Psoas muscle (tissue), 8 donors: Measurements from ENCODE around the gene OR52W1. TPM values are rescaled to one million over a fixed set of nuclear protein-coding genes. Genes with fewer than 3 reads are reported as not detected.
"Not testable (repeated sequence)": the region's sequence is repeated elsewhere in the genome, so short reads cannot be mapped to it uniquely, and the experiment has no call there.

ENCODE experiments used
- ATAC-seq, 4 donors: fragments of 200-7000 bp; cut with Tn5 transposase; one replicate each; pipeline ENCODE4 v1.9.1; 2020; ENCODE audit warnings: moderate library complexity in 3 of 4, mild to moderate bottlenecking in 2 of 4
- DNase-seq, 2 donors: peaks; one replicate each; pipeline ENCODE4 v3.0.0-alpha.2; 2020
- H3K27ac ChIP-seq: fragments of 200-600 bp; one replicate; pipeline ENCODE4 v1.8.0; 2022
- H3K27me3 ChIP-seq, 3 donors: fragments of 200-600 bp in 1 of 3; one replicate each; pipeline versions ENCODE4 v1.6.1 to v1.8.0; 2013 to 2022; ENCODE audit warnings: low read length in 2 of 3, mild to moderate bottlenecking in 2 of 3, moderate library complexity in 1 of 3; ENCODE audit not compliant: insufficient read depth in 3 of 3
- H3K36me3 ChIP-seq, 2 donors: fragments of 200-600 bp in 1 of 2; one replicate each; pipeline versions ENCODE4 v1.6.1 to v1.8.0; 2013 to 2022; ENCODE audit warnings: low read depth in 1 of 2, mild to moderate bottlenecking in 1 of 2, moderate library complexity in 1 of 2; ENCODE audit not compliant: insufficient read depth in 1 of 2
- H3K4me1 ChIP-seq: fragments of 200-600 bp; one replicate; pipeline ENCODE4 v1.8.0; 2022
- H3K4me3 ChIP-seq: fragments of 200-600 bp; one replicate; pipeline ENCODE4 v1.8.0; 2022; ENCODE audit warnings: mild to moderate bottlenecking
- H3K9me3 ChIP-seq: fragments of 200-600 bp; one replicate; pipeline ENCODE4 v1.8.0; 2022
- CTCF ChIP-seq: fragments of 200-600 bp; IDR thresholded peaks from one replicate; pipeline ENCODE4 v1.8.0; 2022; ENCODE audit warnings: antibody characterized with exemption
- WGBS, 3 donors: extraction: QIAGEN DNeasy Blood & Tissue Kit; methylation state at CpG; one replicate each; pipeline versions ENCODE4 v1.1.6 to v1.1.7; 2013; 5-methylcytosine and 5-hydroxymethylcytosine counted together
- intact Hi-C, 2 donors: fragments of 100-400 bp; cut with DNase I; formaldehyde crosslinking; loops; one replicate each; pipeline versions ENCODE4 v1.11.0 to v1.14.2; 2022
- polyA plus RNA-seq, 3 donors: library from polyadenylated mRNA; stranded (reverse); fragments of 200-250 nt; gene quantifications; one replicate each; pipeline ENCODE4 v1.2.3, GENCODE V29; 2013
- total RNA-seq, 4 donors: library from RNA; stranded (reverse); fragmentation: NEBNext Ultra II Directional in 2 of 4; extraction: Animal tissue kit (Norgen Biotek cat#: 25700) in 2 of 4; gene quantifications; one replicate each; pipeline versions ENCODE4 v1.2.1 to v1.2.4, GENCODE V29; 2021 to 2023
- donor health status: healthy with polysubstance abuse.
- donor health status: DM: no; HTN: no; CAD: no; lungs with moderate emphysema.
- donor health status: Bipolar disorder and iron deficiency.
- donor health status: healthy.
- donor health status: DM: yes; HTN: yes; CAD: no.
- donor health status: DM: no; HTN: no; CAD: no.
- donor health status: DM: no; HTN: no; CAD: no.
- donor health status: DM: yes; HTN: yes; CAD: no.

Gene OR52W1
- total and polyA plus RNA-seq, 7 donors: not detected

DNA sequence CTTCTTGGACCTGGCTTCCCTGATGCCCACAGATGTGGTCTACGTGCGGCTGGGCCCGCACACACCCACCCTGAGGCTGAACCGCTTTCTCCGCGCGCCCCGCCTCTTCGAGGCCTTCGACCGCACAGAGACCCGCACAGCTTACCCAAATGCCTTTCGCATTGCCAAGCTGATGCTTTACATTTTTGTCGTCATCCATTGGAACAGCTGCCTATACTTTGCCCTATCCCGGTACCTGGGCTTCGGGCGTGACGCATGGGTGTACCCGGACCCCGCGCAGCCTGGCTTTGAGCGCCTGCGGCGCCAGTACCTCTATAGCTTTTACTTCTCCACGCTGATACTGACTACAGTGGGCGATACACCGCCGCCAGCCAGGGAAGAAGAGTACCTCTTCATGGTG, 41.1 kb downstream of the OR52W1 start:
- DNase-seq (no peak), ATAC-seq (no peak)
- TF ChIP-seq CTCF: no peak
- H3K27ac ChIP-seq: no peak overlapping the region
- WGBS, 3 donors: 96 to 98% (median 96%) methylated on average over 28 of the region's 28 CpGs
- no peaks in the 10 kb centered on the region for H3K27me3 ChIP-seq
- no peaks in the 10 kb centered on the region for H3K36me3 ChIP-seq
- H3K4me3 ChIP-seq: no peak overlapping the region
- H3K9me3 ChIP-seq: no peaks in the 10 kb centered on the region
- intact Hi-C loops: no loop called here
- H3K4me1 ChIP-seq: peaks cover 6% of the 10 kb centered on the region

GRCh38 chr11:6240781-6241180, 41.8 kb downstream of the OR52W1 start:
- no peak for ATAC-seq

GRCh38 chr11:6241316-6241715, 42.3 kb downstream of the OR52W1 start:
- Histone ChIP-seq H3K4me1 (no peaks in the 10 kb centered on the region), H3K9me3 (no peaks in the 10 kb centered on the region), H3K36me3 (no peaks in the 10 kb centered on the region), H3K27me3 (no peaks in the 10 kb centered on the region), H3K27ac (no peak overlapping the region), H3K4me3 (no peak overlapping the region)
- 90 to 91% (median 90%) methylated on average over 7 of the region's 7 CpGs for WGBS, 3 donors
- intact Hi-C loops: no loop called here
- ATAC-seq: no peak
- no peak for TF ChIP-seq CTCF
- DNase-seq: no peak

More at GRCh38 chr11:6240781-6241180, 41.8 kb downstream of the OR52W1 start:
- H3K27ac ChIP-seq: no peak overlapping the region
- WGBS, 3 donors: 64 to 77% (median 65%) methylated on average over 1 of the region's 1 CpG
- DNase-seq: no peak
- no peaks in the 10 kb centered on the region for H3K27me3 ChIP-seq
- no peak overlapping the region for H3K4me3 ChIP-seq
- intact Hi-C loops: no loop called here
- peaks cover 2% of the 10 kb centered on the region for H3K4me1 ChIP-seq
- TF ChIP-seq CTCF: no peak
- H3K9me3 ChIP-seq: no peaks in the 10 kb centered on the region
- H3K36me3 ChIP-seq: no peaks in the 10 kb centered on the region

GRCh38 chr11:6245536-6245935, 46.5 kb downstream of the OR52W1 start:
- H3K4me3 ChIP-seq: no peak overlapping the region
- DNase-seq (no peak), ATAC-seq (no peak)
- H3K4me1 ChIP-seq: no peaks in the 10 kb centered on the region
- intact Hi-C loops: no loop called here
- no peaks in the 10 kb centered on the region for H3K27me3 ChIP-seq
- no peak overlapping the region for H3K27ac ChIP-seq
- no peak for TF ChIP-seq CTCF
- H3K36me3 ChIP-seq: no peaks in the 10 kb centered on the region
- no peaks in the 10 kb centered on the region for H3K9me3 ChIP-seq
- WGBS, 3 donors: 93 to 94% (median 94%) methylated on average over 2 of the region's 2 CpGs

- no peak for ATAC-seq
- DNase-seq: no peak
- no peak overlapping the region for H3K4me3 ChIP-seq
- H3K27me3 ChIP-seq: no peaks in the 10 kb centered on the region
- TF ChIP-seq CTCF: no peak
- H3K4me1 ChIP-seq: no peaks in the 10 kb centered on the region
- 81 to 91% (median 84%) methylated on average over 1 of the region's 1 CpG for WGBS, 3 donors
- no peaks in the 10 kb centered on the region for H3K9me3 ChIP-seq
- intact Hi-C loops: no loop called here
- H3K36me3 ChIP-seq: no peaks in the 10 kb centered on the region
- no peak overlapping the region for H3K27ac ChIP-seq
These were observed 49.2 kb downstream of the OR52W1 start for GRCh38 chr11:6248248-6248647.

- H3K9me3 ChIP-seq, intact Hi-C loops, H3K4me1 ChIP-seq, ATAC-seq, H3K27ac ChIP-seq, H3K36me3 ChIP-seq, H3K4me3 ChIP-seq, DNase-seq, H3K27me3 ChIP-seq: not testable (repeated sequence)
- WGBS, 3 donors: 74 to 93% (median 92%) methylated on average over 3 of the region's 3 CpGs
These were observed 49.9 kb downstream of the OR52W1 start for GRCh38 chr11:6248897-6249296.
